Measurements from ENCODE around the gene TKT. TPM values are rescaled to one million over a fixed set of nuclear protein-coding genes. Genes with fewer than 3 reads are reported as not detected.

Gene TKT
- polyA plus RNA-seq, 2 of the 4 experiments (the other 2 are of a cell fraction), result 628 to 1,457 TPM

DNA sequence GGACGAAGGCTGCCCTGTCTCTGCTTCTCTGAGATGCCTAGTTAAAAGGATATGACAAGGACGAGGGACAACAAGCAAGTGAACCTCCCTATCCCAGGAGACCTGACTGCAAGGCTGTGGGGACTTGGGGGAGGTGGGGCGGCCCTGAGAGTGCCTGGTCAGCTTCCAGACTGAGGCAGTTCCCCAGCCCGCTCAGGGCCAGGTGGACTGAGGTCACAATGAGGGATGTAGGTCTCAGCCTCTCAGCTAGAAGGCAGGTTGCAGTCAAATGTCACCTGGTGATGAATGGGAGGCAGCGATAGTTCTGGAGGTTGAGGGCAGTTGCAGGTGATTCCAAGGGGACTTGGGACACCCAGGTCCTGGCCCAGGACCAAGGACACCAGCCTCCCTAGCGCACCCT is 30.6 kb downstream of the TKT start:
- FAIRE-seq (no peak), DNase-seq (ENCODE audit: low read depth in 1 of 2, low spot score in 1 of 2) (no peak), ATAC-seq (no peak)
- Histone ChIP-seq H3K4me1 (peaks cover 80% of the 10 kb centered on the region), H3K4me3 (no peak overlapping the region), H3K27ac (peak overlapping the region in 1 of 2 experiments; percentile 100; a peak in 4 of 6 replicates), H3K4me2 (no peak overlapping the region), H3K9me3 (no peaks in the 10 kb centered on the region)
- WGBS (ENCODE audit: missing lambda C conversion rate), result 94% methylated on average over 5 of the region's 6 CpGs
- POLR2A ChIA-PET, result no interaction called here
- CTCF ChIA-PET, result interaction anchor here (1.1 to 7.4 kb wide), 3 partner anchors 9 to 74 kb away, joined by 3 to 69 read pairs (median 3); no protein-coding TSS in a partner anchor
- TF ChIP-seq BHLHE40 (IDR thresholded peaks at IDR 0.05; ENCODE audit: low read depth, low read length), result no peak
- TF ChIP-seq HEYL (CRISPR knock-in tag; IDR thresholded peaks at IDR 0.05), result no peak
- TF ChIP-seq KDM1A (IDR thresholded peaks at IDR 0.05; ENCODE audit: low read depth), result no peak
- TF ChIP-seq CEBPB (IDR thresholded peaks at IDR 0.05), result no peak
- no peak for TF ChIP-seq MAZ (IDR thresholded peaks at IDR 0.05; ENCODE audit: borderline replicate concordance, low read depth, low read length)
- no peak for TF ChIP-seq JUN (IDR thresholded peaks at IDR 0.05)

DNA sequence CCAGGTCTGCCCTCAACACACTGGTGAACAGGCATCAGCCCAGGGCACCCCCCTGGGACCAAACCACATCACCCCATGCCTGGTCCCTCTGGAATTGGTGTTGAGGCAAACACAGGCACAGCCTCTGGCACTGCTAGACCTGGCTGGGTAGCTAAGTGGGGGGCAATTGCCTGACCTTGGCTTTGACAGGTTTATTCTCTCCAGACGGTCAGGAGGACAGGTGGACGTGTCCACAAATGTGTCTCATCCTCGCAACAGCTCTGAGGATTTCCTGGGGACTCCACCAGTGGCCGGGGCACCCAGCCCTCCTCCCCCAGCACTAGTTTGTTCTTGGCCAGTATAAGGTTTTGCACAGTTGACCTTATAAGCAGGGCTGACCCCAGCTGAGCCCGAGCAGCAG is 31.3 kb downstream of the TKT start:
- POLR2A ChIA-PET, result no interaction called here
- TF ChIP-seq RARB (CRISPR knock-in tag; IDR thresholded peaks at IDR 0.05) (no peak), SMC3 (IDR thresholded peaks at IDR 0.05) (no peak), JUN (IDR thresholded peaks at IDR 0.05) (peak in 1 of 2 experiments; percentile 13; a peak in 1 of 5 replicates)
- ATAC-seq, result no peak
- H3K9me3 ChIP-seq, result no peaks in the 10 kb centered on the region
- CTCF ChIA-PET, result interaction anchor here (1.1 to 7.4 kb wide), 4 partner anchors 10 to 74 kb away, joined by 3 to 69 read pairs (median 4); no protein-coding TSS in a partner anchor
- peaks cover 73% of the 10 kb centered on the region for H3K4me1 ChIP-seq
- H3K4me2 ChIP-seq, result no peak overlapping the region
- H3K4me3 ChIP-seq, result no peak overlapping the region
- H3K27ac ChIP-seq, result peak overlapping the region in 1 of 2 experiments; percentile 100; a peak in 4 of 6 replicates
- FAIRE-seq, result no peak
- DNase-seq (ENCODE audit: low read depth in 1 of 2, low spot score in 1 of 2), result no peak
- 69% methylated on average over 4 of the region's 5 CpGs for WGBS (ENCODE audit: missing lambda C conversion rate)

DNA sequence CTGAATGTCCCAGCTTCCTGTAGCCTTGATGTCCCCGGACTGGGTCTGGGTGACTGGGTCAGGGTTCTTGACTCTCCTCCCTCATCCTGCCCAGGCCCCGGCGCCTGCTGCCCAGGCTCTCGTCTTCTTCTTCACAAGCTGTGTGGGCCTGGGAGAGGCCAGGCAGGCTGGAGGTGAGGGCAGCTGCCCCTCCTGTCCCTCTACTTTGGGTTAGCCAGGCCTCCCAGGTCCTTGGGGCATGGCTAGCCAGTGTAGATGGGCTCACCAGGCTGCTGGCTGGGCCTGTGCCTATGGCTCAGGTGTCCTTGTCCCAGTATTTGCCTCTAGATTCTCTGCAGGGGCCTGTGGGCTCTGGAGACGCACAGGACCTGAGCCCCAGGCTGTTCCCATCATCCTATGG is 31.8 kb downstream of the TKT start:
- POLR2A ChIA-PET, result interaction anchor here (0.6 kb wide), 1 partner anchor 48 kb away, joined by 6 read pairs; no protein-coding TSS in a partner anchor
- Histone ChIP-seq H3K4me2 (no peak overlapping the region), H3K4me3 (no peak overlapping the region), H3K27ac (peak overlapping the region in 1 of 2 experiments; percentile 100; a peak in 3 of 6 replicates), H3K9me3 (no peaks in the 10 kb centered on the region), H3K4me1 (peaks cover 68% of the 10 kb centered on the region)
- DNase-seq (ENCODE audit: low read depth in 1 of 2, low spot score in 1 of 2) (no peak), ATAC-seq (no peak), FAIRE-seq (no peak)
- TF ChIP-seq POLR2AphosphoS2 (conservative IDR thresholded peaks at IDR 0.05; ENCODE audit: low read length) (no peak), GATA3 (IDR thresholded peaks at IDR 0.05; ENCODE audit: borderline replicate concordance) (no peak), EHF (CRISPR knock-in tag; IDR thresholded peaks at IDR 0.05) (no peak), HEYL (CRISPR knock-in tag; IDR thresholded peaks at IDR 0.05) (no peak), REST (IDR thresholded peaks at IDR 0.05) (no peak)
- CTCF ChIA-PET, result interaction anchor here (1.1 to 7.4 kb wide), 4 partner anchors 10 to 75 kb away, joined by 3 to 69 read pairs (median 4); no protein-coding TSS in a partner anchor
- WGBS (ENCODE audit: missing lambda C conversion rate), result 87% methylated on average over 4 of the region's 5 CpGs

DNA sequence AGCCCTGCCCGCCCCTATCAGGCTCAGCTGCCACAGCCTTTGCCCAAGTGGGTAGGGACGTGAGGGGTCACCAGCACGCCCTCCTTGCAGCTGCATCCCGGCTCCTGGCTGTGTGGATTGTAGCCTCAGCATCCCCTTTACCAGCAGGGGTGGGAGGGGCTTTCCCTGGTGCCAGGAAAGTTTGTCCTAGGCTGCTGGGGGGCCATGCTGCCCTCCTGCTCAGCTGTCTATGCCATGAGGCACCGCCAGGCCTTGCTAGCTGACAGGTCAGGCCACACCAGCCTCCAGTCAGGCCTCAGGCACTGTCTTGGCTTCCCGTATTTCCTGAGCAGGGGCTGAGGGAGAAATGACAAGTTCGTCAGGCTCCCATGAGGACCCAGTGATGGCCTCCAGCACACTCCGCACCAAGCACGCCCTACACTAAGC is 32.3 kb downstream of the TKT start:
- TF ChIP-seq FOSB (CRISPR knock-in tag; IDR thresholded peaks at IDR 0.05) (no peak), NR3C1 (IDR thresholded peaks at IDR 0.05) (no peak), GATA3 (IDR thresholded peaks at IDR 0.05; ENCODE audit: borderline replicate concordance) (0 out of 2 replicates have a peak, but pooled peaks have one; percentile 6), MAX (IDR thresholded peaks at IDR 0.05) (no peak), HDAC2 (IDR thresholded peaks at IDR 0.05) (no peak), CHD4 (IDR thresholded peaks at IDR 0.05; ENCODE audit: borderline replicate concordance) (no peak), ESRRA (IDR thresholded peaks at IDR 0.05; ENCODE audit: borderline replicate concordance, low read length) (no peak)
- WGBS (ENCODE audit: missing lambda C conversion rate), result 89% methylated on average over 7 of the region's 9 CpGs
- CTCF ChIA-PET, result interaction anchor here (1.3 to 7.4 kb wide), 3 partner anchors 11 to 75 kb away, joined by 3 to 69 read pairs (median 4); no protein-coding TSS in a partner anchor
- ATAC-seq, result no peak
- DNase-seq (ENCODE audit: low read depth in 1 of 2, low spot score in 1 of 2), result no peak
- peak overlapping the region in 1 of 2 experiments; percentile 100; a peak in 3 of 6 replicates for H3K27ac ChIP-seq
- H3K4me1 ChIP-seq, result peaks cover 63% of the 10 kb centered on the region
- no peak for FAIRE-seq
- no peak overlapping the region for H3K4me2 ChIP-seq
- no peak overlapping the region for H3K4me3 ChIP-seq
- POLR2A ChIA-PET, result interaction anchor here (0.6 kb wide), 1 partner anchor 48 kb away, joined by 6 read pairs; no protein-coding TSS in a partner anchor
- no peaks in the 10 kb centered on the region for H3K9me3 ChIP-seq

Measured in A549 (cell line).